NCI-H187 (cell line): Measurements from ENCODE around the gene SMARCD2.
"Not testable (repeated sequence)": the region's sequence is repeated elsewhere in the genome, so short reads cannot be mapped to it uniquely, and the experiment has no call there.

Experiments used
- DNase-seq, 2 experiments: peaks; one replicate each; lab custom pipeline; 2025; lab: John Stamatoyannopoulos, UW

Gene SMARCD2

GRCh38 chr17:63842540-63843386 is at the start of gene SMARCD2:
Gene SMARCD2 (minus strand): TSS chr17:63842685. CDS start chr17:63842674, 11 bp downstream.
- DNase-seq: peak; percentile 95 to 100

- DNase-seq: not testable (repeated sequence)
These were observed 46.8 kb upstream of the SMARCD2 start for GRCh38 chr17:63889026-63889848.

- not testable (repeated sequence) for DNase-seq
These were observed 42.6 kb upstream of the SMARCD2 start for GRCh38 chr17:63885119-63885518.

GRCh38 chr17:63882626-63883126 is 40.2 kb upstream of the SMARCD2 start:
- DNase-seq: not testable (repeated sequence)

GRCh38 chr17:63881935-63882601 is 39.6 kb upstream of the SMARCD2 start, which contains the start of gene GH2:
Gene GH2 (minus strand): TSS chr17:63881944. CDS start chr17:63881801, 143 bp downstream.
- no peak for DNase-seq

GRCh38 chr17:63881337-63881736 is 38.9 kb upstream of the SMARCD2 start:
- not testable (repeated sequence) for DNase-seq

- DNase-seq: no peak
These were observed 38.2 kb upstream of the SMARCD2 start for GRCh38 chr17:63880706-63881105.

GRCh38 chr17:63878413-63878812 is 35.9 kb upstream of the SMARCD2 start:
- not testable (repeated sequence) for DNase-seq

- DNase-seq: not testable (repeated sequence)
These were observed 32.2 kb upstream of the SMARCD2 start for GRCh38 chr17:63874693-63875092.

- DNase-seq: not testable (repeated sequence)
These were observed 31.7 kb upstream of the SMARCD2 start for GRCh38 chr17:63874061-63874626.

GRCh38 chr17:63873577-63873976 is 31.1 kb upstream of the SMARCD2 start, which contains the start of gene CSH2:
Gene CSH2 (minus strand): TSS chr17:63873677. CDS start chr17:63873614, 63 bp downstream.
- DNase-seq: not testable (repeated sequence)

- DNase-seq: not testable (repeated sequence)
These were observed 29.3 kb upstream of the SMARCD2 start for GRCh38 chr17:63871646-63872365.

GRCh38 chr17:63870292-63870665 is 27.8 kb upstream of the SMARCD2 start:
- not testable (repeated sequence) for DNase-seq

GRCh38 chr17:63869491-63870291 is 27.2 kb upstream of the SMARCD2 start:
- not testable (repeated sequence) for DNase-seq

- DNase-seq: not testable (repeated sequence)
These were observed 24.1 kb upstream of the SMARCD2 start for GRCh38 chr17:63866625-63867024.

- no peak for DNase-seq
These were observed 16.8 kb upstream of the SMARCD2 start for GRCh38 chr17:63859257-63859656.

GRCh38 chr17:63856425-63856824 is 13.9 kb upstream of the SMARCD2 start:
- not testable (repeated sequence) for DNase-seq

GRCh38 chr17:63855185-63855584 is 12.7 kb upstream of the SMARCD2 start:
- DNase-seq: no peak

GRCh38 chr17:63854709-63855108 is 12.2 kb upstream of the SMARCD2 start:
- no peak for DNase-seq

GRCh38 chr17:63853260-63853659 is 10.8 kb upstream of the SMARCD2 start:
- DNase-seq: no peak
